ENCODE results near the gene VASH1. TPM values are rescaled to one million over a fixed set of nuclear protein-coding genes. Genes with fewer than 3 reads are reported as not detected.

VASH1 gene
- total and polyA plus RNA-seq, 2 donors (not counting 1 experiment from before 2014, with no cell fraction given), result 2.5 to 4.5 TPM

DNA sequence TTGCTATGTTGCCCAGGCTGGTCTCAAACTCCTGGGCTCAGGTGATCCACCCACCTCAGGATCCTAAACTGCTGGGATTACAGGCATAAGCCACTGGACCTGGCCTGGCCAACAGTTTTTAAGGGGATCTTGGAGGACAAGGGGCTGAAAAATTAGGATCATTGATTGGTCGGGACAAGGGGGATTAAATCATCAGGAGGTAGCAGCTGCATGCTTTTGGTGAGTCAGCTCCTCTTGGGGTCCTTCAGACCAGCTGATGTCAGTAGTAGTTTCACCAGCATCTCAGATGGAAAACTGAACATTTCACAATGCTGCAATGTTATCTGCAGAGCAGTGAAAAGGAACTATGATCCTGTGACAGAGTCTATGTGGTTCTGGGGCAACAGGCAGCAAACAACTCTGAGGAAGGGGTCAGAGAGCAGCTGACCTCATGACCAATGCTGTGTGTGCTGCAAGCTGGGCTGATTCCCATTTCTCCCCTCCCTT is 71.3 kb downstream of the VASH1 start:
- no peaks in the 10 kb centered on the region for H3K4me1 ChIP-seq (ENCODE audit: control insufficient read depth, extremely low read depth, insufficient read depth, low read length)
- H3K9me3 ChIP-seq (ENCODE audit: control insufficient read depth, insufficient read depth, low read depth, low read length), result no peaks in the 10 kb centered on the region
- no peak overlapping the region for H2AFZ ChIP-seq (ENCODE audit: low read length)
- no peak overlapping the region for H3K4me2 ChIP-seq (ENCODE audit: extremely low read depth, insufficient read depth, low read length)
- no peak overlapping the region for H3K4me3 ChIP-seq (replicated peaks in 1 of 4; ENCODE audit: control extremely low read depth in 1 of 4, insufficient read depth in 1 of 4, low read depth in 3 of 4, low read length in 4 of 4)
- no peaks in the 10 kb centered on the region for H4K20me1 ChIP-seq (ENCODE audit: control insufficient read depth, extremely low read depth, insufficient read depth, low read length)
- no peak overlapping the region for H3K9ac ChIP-seq (ENCODE audit: insufficient read depth, low read length)
- DNase-seq (ENCODE audit: low read depth in 2 of 2), result no peak
- H3K36me3 ChIP-seq (ENCODE audit: control insufficient read depth, insufficient read depth, low read length), result no peaks in the 10 kb centered on the region
- no peak overlapping the region for H3K27ac ChIP-seq (ENCODE audit: insufficient read depth, low read length)
- H3K27me3 ChIP-seq (ENCODE audit: control insufficient read depth, insufficient read depth, low read length), result peaks cover 6% of the 10 kb centered on the region
- TF ChIP-seq EZH2 (IDR thresholded peaks at IDR 0.05; ENCODE audit: low read length, missing control alignments), result no peak
- TF ChIP-seq, protein P1, sequence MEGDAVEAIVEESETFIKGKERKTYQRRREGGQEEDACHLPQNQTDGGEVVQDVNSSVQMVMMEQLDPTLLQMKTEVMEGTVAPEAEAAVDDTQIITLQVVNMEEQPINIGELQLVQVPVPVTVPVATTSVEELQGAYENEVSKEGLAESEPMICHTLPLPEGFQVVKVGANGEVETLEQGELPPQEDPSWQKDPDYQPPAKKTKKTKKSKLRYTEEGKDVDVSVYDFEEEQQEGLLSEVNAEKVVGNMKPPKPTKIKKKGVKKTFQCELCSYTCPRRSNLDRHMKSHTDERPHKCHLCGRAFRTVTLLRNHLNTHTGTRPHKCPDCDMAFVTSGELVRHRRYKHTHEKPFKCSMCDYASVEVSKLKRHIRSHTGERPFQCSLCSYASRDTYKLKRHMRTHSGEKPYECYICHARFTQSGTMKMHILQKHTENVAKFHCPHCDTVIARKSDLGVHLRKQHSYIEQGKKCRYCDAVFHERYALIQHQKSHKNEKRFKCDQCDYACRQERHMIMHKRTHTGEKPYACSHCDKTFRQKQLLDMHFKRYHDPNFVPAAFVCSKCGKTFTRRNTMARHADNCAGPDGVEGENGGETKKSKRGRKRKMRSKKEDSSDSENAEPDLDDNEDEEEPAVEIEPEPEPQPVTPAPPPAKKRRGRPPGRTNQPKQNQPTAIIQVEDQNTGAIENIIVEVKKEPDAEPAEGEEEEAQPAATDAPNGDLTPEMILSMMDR (conservative IDR thresholded peaks at IDR 0.05 in 1 of 2, IDR thresholded peaks at IDR 0.05 in 1 of 2; ENCODE audit: low read depth in 1 of 2, low read length in 2 of 2), result no peak
- H3K79me2 ChIP-seq (ENCODE audit: control insufficient read depth, insufficient read depth, low read length), result no peaks in the 10 kb centered on the region

Other genes with a start within 250 kb of the VASH1 start
- 5.1 and 6.6 TPM in 2 replicates for gene ANGEL1, start 51.4 kb downstream of the VASH1 start, total RNA-seq
- gene ANGEL1, start 51.4 kb downstream of the VASH1 start, polyA plus RNA-seq, result 7.0 and 8.4 TPM in 2 replicates
- gene LRRC74A, start 64.9 kb downstream of the VASH1 start, total RNA-seq, result not detected in 2 replicates
- gene LRRC74A, start 64.9 kb downstream of the VASH1 start, polyA plus RNA-seq, result not detected in 2 replicates